ENCODE data around the gene TMCO1.
"Not testable (repeated sequence)": the region's sequence is repeated elsewhere in the genome, so short reads cannot be mapped to it uniquely, and the experiment has no call there.

Gene TMCO1

GRCh38 chr1:165703648-165704047, 65.0 kb downstream of the TMCO1 start:
- TF ChIP-seq CTCF (IDR thresholded peaks at IDR 0.05; ENCODE audit: extremely low read depth, insufficient read depth, missing control alignments): no peak
- no peak for DNase-seq (ENCODE audit: low spot score)
- in situ Hi-C loops (cut with MboI; ENCODE audit: low pct_unique_long_range_greater_than_20kb, low sequenced_read_pairs, unreplicated experiment): loop anchor here (25.0 kb wide), 1 partner anchor 316 kb away; no protein-coding TSS in a partner anchor

GRCh38 chr1:165701922-165702321, 66.7 kb downstream of the TMCO1 start:
- DNase-seq (ENCODE audit: low spot score): not testable (repeated sequence)
- in situ Hi-C loops (cut with MboI; ENCODE audit: low pct_unique_long_range_greater_than_20kb, low sequenced_read_pairs, unreplicated experiment): loop anchor here (25.0 kb wide), 1 partner anchor 315 kb away; no protein-coding TSS in a partner anchor

- DNase-seq (ENCODE audit: low spot score): no peak
- in situ Hi-C loops (cut with MboI; ENCODE audit: low pct_unique_long_range_greater_than_20kb, low sequenced_read_pairs, unreplicated experiment): no loop called here
- TF ChIP-seq CTCF (IDR thresholded peaks at IDR 0.05; ENCODE audit: extremely low read depth, insufficient read depth, missing control alignments): no peak
These were observed 69.1 kb downstream of the TMCO1 start for GRCh38 chr1:165699577-165699976.

- in situ Hi-C loops (cut with MboI; ENCODE audit: low pct_unique_long_range_greater_than_20kb, low sequenced_read_pairs, unreplicated experiment): no loop called here
- no peak for TF ChIP-seq CTCF (IDR thresholded peaks at IDR 0.05; ENCODE audit: extremely low read depth, insufficient read depth, missing control alignments)
- DNase-seq (ENCODE audit: low spot score): no peak
These were observed 70.0 kb downstream of the TMCO1 start for GRCh38 chr1:165698761-165699052.

- peak; percentile 86 for DNase-seq (ENCODE audit: low spot score)
- in situ Hi-C loops (cut with MboI; ENCODE audit: low pct_unique_long_range_greater_than_20kb, low sequenced_read_pairs, unreplicated experiment): no loop called here
- peak; percentile 54 for TF ChIP-seq CTCF (IDR thresholded peaks at IDR 0.05; ENCODE audit: extremely low read depth, insufficient read depth, missing control alignments)
These were observed 70.5 kb downstream of the TMCO1 start, which contains the start of gene ALDH9A1 for GRCh38 chr1:165697881-165698760. Gene ALDH9A1, minus strand, starts transcription at chr1:165698562. Its CDS starts 4 bp downstream, at chr1:165698558.

- DNase-seq (ENCODE audit: low spot score): no peak
- no peak for TF ChIP-seq CTCF (IDR thresholded peaks at IDR 0.05; ENCODE audit: extremely low read depth, insufficient read depth, missing control alignments)
- in situ Hi-C loops (cut with MboI; ENCODE audit: low pct_unique_long_range_greater_than_20kb, low sequenced_read_pairs, unreplicated experiment): no loop called here
These were observed 71.2 kb downstream of the TMCO1 start for GRCh38 chr1:165697491-165697880.

- DNase-seq (ENCODE audit: low spot score): no peak
- no peak for TF ChIP-seq CTCF (IDR thresholded peaks at IDR 0.05; ENCODE audit: extremely low read depth, insufficient read depth, missing control alignments)
- in situ Hi-C loops (cut with MboI; ENCODE audit: low pct_unique_long_range_greater_than_20kb, low sequenced_read_pairs, unreplicated experiment): no loop called here
These were observed 72.0 kb downstream of the TMCO1 start for GRCh38 chr1:165696625-165697100.
